ENCODE measurements around the gene TNFAIP8.
"Not testable (repeated sequence)": the region's sequence is repeated elsewhere in the genome, so short reads cannot be mapped to it uniquely, and the experiment has no call there.

Gene TNFAIP8

GRCh38 chr5:119418606-119419100, 62.8 kb downstream of the TNFAIP8 start:
- DNase-seq (ENCODE audit: low read depth in 3 of 3) = no peak

GRCh38 chr5:119420169-119420568, 64.3 kb downstream of the TNFAIP8 start:
- no peak for DNase-seq (ENCODE audit: low read depth in 3 of 3)

- no peak for DNase-seq (ENCODE audit: low read depth in 3 of 3)
Measured at GRCh38 chr5:119426057-119426456, 70.2 kb downstream of the TNFAIP8 start.

GRCh38 chr5:119427060-119427459, 71.2 kb downstream of the TNFAIP8 start:
- DNase-seq (ENCODE audit: low read depth in 3 of 3) = no peak

GRCh38 chr5:119427596-119427995, 71.8 kb downstream of the TNFAIP8 start:
- DNase-seq (ENCODE audit: low read depth in 3 of 3) = not testable (repeated sequence)

- not testable (repeated sequence) for DNase-seq (ENCODE audit: low read depth in 3 of 3)
Measured at GRCh38 chr5:119428166-119428565, 72.3 kb downstream of the TNFAIP8 start.

- DNase-seq (ENCODE audit: low read depth in 3 of 3) = not testable (repeated sequence)
Measured at GRCh38 chr5:119428574-119428973, 72.8 kb downstream of the TNFAIP8 start.

- not testable (repeated sequence) for DNase-seq (ENCODE audit: low read depth in 3 of 3)
Measured at GRCh38 chr5:119432674-119433237, 76.9 kb downstream of the TNFAIP8 start.

GRCh38 chr5:119435436-119436132, 79.8 kb downstream of the TNFAIP8 start:
- peak; percentile 44 to 50 (median 49) for DNase-seq (ENCODE audit: low read depth in 3 of 3)

GRCh38 chr5:119437785-119438586, 82.2 kb downstream of the TNFAIP8 start:
- DNase-seq (ENCODE audit: low read depth in 3 of 3) = not testable (repeated sequence)

- DNase-seq (ENCODE audit: low read depth in 3 of 3) = not testable (repeated sequence)
Measured at GRCh38 chr5:119438587-119438917, 82.7 kb downstream of the TNFAIP8 start.

GRCh38 chr5:119439140-119439631, 83.4 kb downstream of the TNFAIP8 start:
- no peak for DNase-seq (ENCODE audit: low read depth in 3 of 3)

GRCh38 chr5:119439632-119440031, 83.8 kb downstream of the TNFAIP8 start:
- DNase-seq (ENCODE audit: low read depth in 3 of 3) = not testable (repeated sequence)

- DNase-seq (ENCODE audit: low read depth in 3 of 3) = not testable (repeated sequence)
Measured at GRCh38 chr5:119444643-119445042, 88.8 kb downstream of the TNFAIP8 start.

- DNase-seq (ENCODE audit: low read depth in 3 of 3) = no peak
Measured at GRCh38 chr5:119445544-119445943, 89.7 kb downstream of the TNFAIP8 start.

Measured in stimulated activated CD4-positive, alpha-beta T cell treated with anti-CD3 and anti-CD28 coated beads, TNF-alpha, amount 100 ng/mL, for 48 hours (primary cell).